Panc1 (cell line): ENCODE measurements around the gene UROC1. TPM values are rescaled to one million over a fixed set of nuclear protein-coding genes. Genes with fewer than 3 reads are reported as not detected.

Experiments used
- ATAC-seq: fragments of 200-7000 bp; cut with Tn5 transposase; 2 replicates; pipeline ENCODE4 v1.9.1; 2020; ENCODE audit warnings: mild to moderate bottlenecking, moderate library complexity
- BruUV-seq: library from RNA; stranded (reverse); fragments of 400-500 nt; replicated peaks from 2 replicates; lab custom pipeline; 2021; lab: Mats Ljungman, UMichigan
- CTCF ChIA-PET: fragments of 300-600 bp; sonication (Branson Sonifier 250); formaldehyde crosslinking; loops from one replicate; lab custom pipeline; 2022; ENCODE audit warnings: antibody characterized with exemption; lab: Charles Lee
- POLR2A ChIA-PET: fragments of 300-600 bp; sonication (Branson Sonifier 250); formaldehyde crosslinking; loops from one replicate; lab custom pipeline; 2022; ENCODE audit warnings: antibody characterized with exemption; lab: Charles Lee
- DNase-seq: peaks from one replicate; pipeline ENCODE4 v3.0.0-alpha.2; 2010; ENCODE audit warnings: low read depth, low spot score
- H3K27ac ChIP-seq: 2 replicates; pipeline ENCODE4 v1.5.1; 2011; ENCODE audit warnings: mild to moderate bottlenecking, low read length, inconsistent platforms
- H3K27me3 ChIP-seq: fragments of 200-500 bp; sonication (Bioruptor generic); 2 replicates; pipeline ENCODE4 v1.6.0; 2014; ENCODE audit warnings: low read length, inconsistent platforms; ENCODE audit not compliant: control insufficient read depth, insufficient read depth
- H3K36me3 ChIP-seq: fragments of 200-500 bp; sonication (Bioruptor generic); 2 replicates; pipeline ENCODE4 v1.5.1; 2014; ENCODE audit warnings: inconsistent platforms, mild to moderate bottlenecking, low read length, moderate library complexity; ENCODE audit not compliant: control insufficient read depth, insufficient read depth
- H3K4me1 ChIP-seq: 2 replicates; pipeline ENCODE4 v1.5.1; 2011; ENCODE audit warnings: inconsistent platforms, mild to moderate bottlenecking, low read length, moderate library complexity; ENCODE audit not compliant: control insufficient read depth, insufficient read depth
- H3K4me3 ChIP-seq, 2 experiments: 2 replicates each; pipeline ENCODE4 v1.5.1; 2011 to 2012; ENCODE audit warnings: low read depth in 2 of 2, low read length in 2 of 2, mild to moderate bottlenecking in 2 of 2, inconsistent platforms in 1 of 2, moderate library complexity in 1 of 2
- H3K9me3 ChIP-seq: fragments of 200-500 bp; sonication (Bioruptor generic); 2 replicates; pipeline ENCODE4 v1.5.1; 2014; ENCODE audit warnings: low read depth, mild to moderate bottlenecking, inconsistent platforms, low read length, moderate library complexity; ENCODE audit not compliant: control insufficient read depth, insufficient read depth
- POLR2AphosphoS5 ChIP-seq: IDR thresholded peaks from 2 replicates; pipeline ENCODE4 v1.6.1; 2012; ENCODE audit warnings: mild to moderate bottlenecking, low read depth, low read length, moderate library complexity
- REST ChIP-seq, 2 experiments: IDR thresholded peaks; 2 replicates each; pipeline ENCODE4 v1.6.1; 2011 to 2012; ENCODE audit warnings: low read depth in 2 of 2, control low read depth in 1 of 2, low read length in 1 of 2, mild to moderate bottlenecking in 1 of 2, moderate library complexity in 1 of 2; ENCODE audit not compliant: insufficient read depth in 1 of 2
- SIN3A ChIP-seq: IDR thresholded peaks from 2 replicates; pipeline ENCODE4 v1.6.1; 2012; ENCODE audit warnings: low read depth, mild to moderate bottlenecking, low read length, moderate library complexity, borderline replicate concordance; ENCODE audit not compliant: insufficient read depth
- TCF7L2 ChIP-seq: IDR thresholded peaks from 2 replicates; pipeline ENCODE4 v1.6.1; 2011; ENCODE audit warnings: mild to moderate bottlenecking, low read depth, low read length, inconsistent platforms
- in situ Hi-C: cut with HindIII; loops from 2 replicates; pipeline ENCODE4 v1.10.0; 2016; ENCODE audit warnings: low sequenced_read_pairs, low pct_unique_long_range_greater_than_20kb
- intact Hi-C: fragments of 100-400 bp; cut with micrococcal nuclease; formaldehyde crosslinking; loops from one replicate; pipeline ENCODE4 v1.10.0; 2022; ENCODE audit not compliant: unreplicated experiment
- total RNA-seq: library from RNA; stranded (reverse); gene quantifications from one replicate; pipeline ENCODE4 v1.2.1, GENCODE V29; 2021; ENCODE audit not compliant: unreplicated experiment
- TF ChIP-seq, protein P1 (sequence below): fragments of 450-650 bp; IDR thresholded peaks from 2 replicates; pipeline ENCODE4 v1.5.1; 2017; ENCODE audit warnings: mild to moderate bottlenecking

UROC1 gene
- total RNA-seq, 1 experiment from 2014 or later: not detected

GRCh38 chr3:126512026-126512425 is 5.5 kb downstream of the UROC1 start:
- Histone ChIP-seq H3K4me3 (no peak overlapping the region), H3K27me3 (no peaks in the 10 kb centered on the region), H3K4me1 (no peaks in the 10 kb centered on the region), H3K27ac (no peak overlapping the region), H3K9me3 (no peaks in the 10 kb centered on the region), H3K36me3 (no peaks in the 10 kb centered on the region)
- BruUV-seq: no TSS peak
- ChIA-PET POLR2A (no interaction called here), CTCF (interaction anchor here (0.6 kb wide), 1 partner anchor 838 kb away, joined by 3 read pairs; no protein-coding TSS in a partner anchor)
- in situ Hi-C loops (no loop called here), intact Hi-C loops (no loop called here)
- ATAC-seq (no peak), DNase-seq (no peak)
- no peak for TF ChIP-seq REST (IDR thresholded peaks at IDR 0.05; ENCODE audit: insufficient read depth in 1 of 2, low read depth in 2 of 2, low read length in 1 of 2)
- TF ChIP-seq POLR2AphosphoS5: no peak
- no peak for TF ChIP-seq TCF7L2
- TF ChIP-seq, protein P1, sequence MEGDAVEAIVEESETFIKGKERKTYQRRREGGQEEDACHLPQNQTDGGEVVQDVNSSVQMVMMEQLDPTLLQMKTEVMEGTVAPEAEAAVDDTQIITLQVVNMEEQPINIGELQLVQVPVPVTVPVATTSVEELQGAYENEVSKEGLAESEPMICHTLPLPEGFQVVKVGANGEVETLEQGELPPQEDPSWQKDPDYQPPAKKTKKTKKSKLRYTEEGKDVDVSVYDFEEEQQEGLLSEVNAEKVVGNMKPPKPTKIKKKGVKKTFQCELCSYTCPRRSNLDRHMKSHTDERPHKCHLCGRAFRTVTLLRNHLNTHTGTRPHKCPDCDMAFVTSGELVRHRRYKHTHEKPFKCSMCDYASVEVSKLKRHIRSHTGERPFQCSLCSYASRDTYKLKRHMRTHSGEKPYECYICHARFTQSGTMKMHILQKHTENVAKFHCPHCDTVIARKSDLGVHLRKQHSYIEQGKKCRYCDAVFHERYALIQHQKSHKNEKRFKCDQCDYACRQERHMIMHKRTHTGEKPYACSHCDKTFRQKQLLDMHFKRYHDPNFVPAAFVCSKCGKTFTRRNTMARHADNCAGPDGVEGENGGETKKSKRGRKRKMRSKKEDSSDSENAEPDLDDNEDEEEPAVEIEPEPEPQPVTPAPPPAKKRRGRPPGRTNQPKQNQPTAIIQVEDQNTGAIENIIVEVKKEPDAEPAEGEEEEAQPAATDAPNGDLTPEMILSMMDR: no peak
- TF ChIP-seq SIN3A: no peak

- in situ Hi-C loops (no loop called here), intact Hi-C loops (no loop called here)
- ATAC-seq (no peak), DNase-seq (no peak)
- Histone ChIP-seq H3K9me3 (no peaks in the 10 kb centered on the region), H3K36me3 (no peaks in the 10 kb centered on the region), H3K4me1 (no peaks in the 10 kb centered on the region), H3K4me3 (no peak overlapping the region), H3K27ac (no peak overlapping the region), H3K27me3 (0 out of 2 replicates have a peak, but pooled peaks cover 2% of the 10 kb centered on the region)
- TF ChIP-seq, protein P1: no peak
- TF ChIP-seq TCF7L2 (no peak), POLR2AphosphoS5 (no peak), REST (IDR thresholded peaks at IDR 0.05; ENCODE audit: insufficient read depth in 1 of 2, low read depth in 2 of 2, low read length in 1 of 2) (no peak), SIN3A (no peak)
- no TSS peak for BruUV-seq
- ChIA-PET POLR2A (no interaction called here), CTCF (no interaction called here)
Observed at GRCh38 chr3:126511291-126511690, 6.3 kb downstream of the UROC1 start.
